GM12878 (cell line): ENCODE results near the gene ARFGAP3. TPM values are rescaled to one million over a fixed set of nuclear protein-coding genes. Genes with fewer than 3 reads are reported as not detected.

Experiments
- ATAC-seq: fragments of 200-7000 bp; cut with Tn5 transposase; 3 replicates; pipeline ENCODE4 v1.9.1; 2020; ENCODE audit warnings: mild to moderate bottlenecking, moderate library complexity
- BruUV-seq: library from RNA; stranded (reverse); fragments of 400-500 nt; replicated peaks from 2 replicates; lab custom pipeline; 2021; lab: Mats Ljungman, UMichigan
- CTCF ChIA-PET: fragments of 300-600 bp; sonication (Branson Sonifier 250); formaldehyde crosslinking; extraction: SDS; loops from one replicate; lab custom pipeline; 2021; ENCODE audit warnings: inconsistent platforms; lab: Yijun Ruan, JAX
- POLR2A ChIA-PET: fragments of 350-600 bp; formaldehyde crosslinking; extraction: SDS; loops from one replicate; lab custom pipeline; 2021; ENCODE audit warnings: inconsistent platforms; lab: Charles Lee
- RAD21 ChIA-PET: fragments of 300-600 bp; sonication (Branson Sonifier 250); formaldehyde crosslinking; loops from one replicate; lab custom pipeline; 2023; ENCODE audit warnings: antibody characterized with exemption; ENCODE audit not compliant: unreplicated experiment; lab: Charles Lee
- SMC1A ChIA-PET: fragments of 300-600 bp; sonication (Branson Sonifier 250); formaldehyde crosslinking; loops from one replicate; lab custom pipeline; 2023; ENCODE audit not compliant: unreplicated experiment, uncharacterized antibody; lab: Charles Lee
- DNase-seq: peaks from one replicate; pipeline ENCODE4 v3.0.0-alpha.2; 2011; ENCODE audit warnings: low read depth, low spot score
- FAIRE-seq: peaks from 3 replicates; lab custom pipeline; 2011; peaks lifted over from hg19 to GRCh38; lab: Jason Lieb, UNC
- H2AFZ ChIP-seq: 2 replicates; pipeline ENCODE4 v1.6.0; 2011; ENCODE audit warnings: low read depth, low read length, control low read depth; ENCODE audit not compliant: control insufficient read depth
- H3K27ac ChIP-seq: 2 replicates; pipeline ENCODE4 v1.5.1; 2011; ENCODE audit warnings: control low read depth; ENCODE audit not compliant: control insufficient read depth, insufficient read depth
- H3K27me3 ChIP-seq, 2 experiments: replicated peaks in 1 of 2; 2 replicates each; pipeline versions ENCODE4 v1.6.0 to v1.6.1; 2011; ENCODE audit warnings: low read length in 1 of 2; ENCODE audit not compliant: control insufficient read depth in 2 of 2, insufficient read depth in 2 of 2
- H3K36me3 ChIP-seq, 2 experiments: 2 replicates each; pipeline ENCODE4 v1.5.1; 2011; ENCODE audit warnings: low read length in 1 of 2; ENCODE audit not compliant: control insufficient read depth in 2 of 2, insufficient read depth in 2 of 2
- H3K4me1 ChIP-seq: 2 replicates; pipeline ENCODE4 v1.6.1; 2011; ENCODE audit warnings: mild to moderate bottlenecking, low read length, moderate library complexity, mixed read lengths; ENCODE audit not compliant: control insufficient read depth, insufficient read depth
- H3K4me2 ChIP-seq: 2 replicates; pipeline ENCODE4 v1.6.0; 2011; ENCODE audit warnings: control low read depth; ENCODE audit not compliant: control insufficient read depth, insufficient read depth
- H3K4me3 ChIP-seq: fragments of 200-600 bp; sonication (generic); 2 replicates; pipeline ENCODE4 v1.5.1; 2016
- H3K79me2 ChIP-seq: 2 replicates; pipeline ENCODE4 v1.6.0; 2011; ENCODE audit warnings: low read length; ENCODE audit not compliant: control insufficient read depth, insufficient read depth
- H3K9ac ChIP-seq: 2 replicates; pipeline ENCODE4 v1.8.0; 2011; ENCODE audit warnings: low read length, control low read depth, mixed read lengths; ENCODE audit not compliant: control insufficient read depth, insufficient read depth
- H3K9me3 ChIP-seq: replicated peaks from 3 replicates; pipeline ENCODE4 v1.5.1; 2011; ENCODE audit warnings: mild to moderate bottlenecking, low read length; ENCODE audit not compliant: control insufficient read depth, insufficient read depth
- H4K20me1 ChIP-seq: 2 replicates; pipeline ENCODE4 v1.6.0; 2011; ENCODE audit not compliant: control insufficient read depth, insufficient read depth
- CBX3 ChIP-seq: fragments of 200-600 bp; sonication (generic); IDR thresholded peaks from 2 replicates; pipeline ENCODE4 v1.6.1; 2016; ENCODE audit warnings: low read depth, borderline replicate concordance
- CHD4 ChIP-seq: fragments of 200-600 bp; sonication (generic); IDR thresholded peaks from 2 replicates; pipeline ENCODE4 v1.6.1; 2016; ENCODE audit warnings: mild to moderate bottlenecking
- EGR1 ChIP-seq, 2 experiments: IDR thresholded peaks; 1 replicate in 1 of 2; 2 replicates in 1 of 2; pipeline ENCODE4 v1.6.1; 2011 to 2012; ENCODE audit warnings: low read depth in 2 of 2, low read length in 2 of 2, borderline replicate concordance in 1 of 2, mild to moderate bottlenecking in 1 of 2, moderate library complexity in 1 of 2
- HDAC2 ChIP-seq: fragments of 200-600 bp; sonication (generic); IDR thresholded peaks from 2 replicates; pipeline ENCODE4 v1.6.1; 2017
- IKZF2 ChIP-seq, 2 experiments: fragments of 450-650 bp; IDR thresholded peaks; 2 replicates each; pipeline ENCODE4 v1.6.1; 2017; ENCODE audit warnings: mild to moderate bottlenecking in 2 of 2, moderate library complexity in 2 of 2
- MXI1 ChIP-seq: fragments of 150-350 bp; IDR thresholded peaks from 2 replicates; pipeline ENCODE4 v1.6.1; 2011; ENCODE audit warnings: low read depth, mild to moderate bottlenecking, inconsistent platforms, low read length, improper control_type of control experiment
- POLR2AphosphoS5 ChIP-seq: IDR thresholded peaks from 2 replicates; pipeline ENCODE4 v1.6.1; 2011; ENCODE audit warnings: mild to moderate bottlenecking, low read length, inconsistent platforms
- PRDM15 ChIP-seq: fragments of 450-650 bp; formaldehyde crosslinking; IDR thresholded peaks from 2 replicates; pipeline ENCODE4 v1.4.0; 2020; ENCODE audit warnings: mild to moderate bottlenecking, moderate library complexity
- RAD51 ChIP-seq: fragments of 450-650 bp; IDR thresholded peaks from 2 replicates; pipeline ENCODE4 v1.6.1; 2016; ENCODE audit warnings: moderate library complexity, mild to moderate bottlenecking, inconsistent platforms
- RUNX3 ChIP-seq: IDR thresholded peaks from 2 replicates; pipeline ENCODE4 v1.6.1; 2012; ENCODE audit warnings: low read length, inconsistent platforms
- SMC3 ChIP-seq: IDR thresholded peaks from 2 replicates; pipeline ENCODE4 v1.6.1; 2011; ENCODE audit warnings: low read length, improper control_type of control experiment, borderline replicate concordance
- SUZ12 ChIP-seq: fragments of 200-600 bp; sonication (generic); IDR thresholded peaks from one replicate; pipeline ENCODE4 v1.6.1; 2018; ENCODE audit warnings: antibody characterized with exemption, mild to moderate bottlenecking; ENCODE audit not compliant: unreplicated experiment
- TAF1 ChIP-seq: IDR thresholded peaks from 2 replicates; pipeline ENCODE4 v1.6.1; 2011; ENCODE audit warnings: mild to moderate bottlenecking, low read depth, low read length, borderline replicate concordance
- WGBS: methylation state at CpG from one replicate; pipeline ENCODE4 v1.1.6; 2016; ENCODE audit warnings: low lambda C conversion rate; ENCODE audit not compliant: insufficient replicate concordance, insufficient coverage; ENCODE audit errors: missing lambda C conversion rate; 5-methylcytosine and 5-hydroxymethylcytosine counted together
- in situ Hi-C: fragments of 300-500 bp; cut with MboI; formaldehyde crosslinking; loops from 9 replicates; pipeline ENCODE4 v1.14.3; 2018; ENCODE audit warnings: mixed read lengths
- intact Hi-C: fragments of 100-400 bp; cut with micrococcal nuclease; formaldehyde crosslinking; loops from one replicate; pipeline ENCODE4 v1.14.2; 2022; ENCODE audit not compliant: unreplicated experiment
- polyA plus RNA-seq, 11 experiments: library from polyadenylated mRNA; depleted of rRNA in 4 of 11; unstranded in 6 of 11; stranded (reverse) in 5 of 11; fragments of >200 nt; fragmentation: Nextera tagmentation in 4 of 11; fragmentation: Illumina TruSeq in 1 of 11; extraction: Ambion mirVana in 4 of 11; extraction: Trizol in 1 of 11; gene quantifications; 1 replicate in 1 of 11; 2 replicates in 10 of 11; pipeline versions ENCODE4 v1.2.1 to v1.2.3, GENCODE V29; 2011 to 2016; ENCODE audit warnings: inconsistent platforms in 2 of 11, missing spikeins in 2 of 11, low read depth in 1 of 11
- total RNA-seq, 4 experiments: library from RNA; depleted of rRNA in 3 of 4; stranded (reverse); fragments of >200 nt in 3 of 4; fragmentation: Illumina TruSeq in 1 of 4; extraction: Trizol in 1 of 4; gene quantifications; 2 replicates each; pipeline versions ENCODE4 v1.2.1 to v1.2.3, GENCODE V29; 2013 to 2021
- TF ChIP-seq, protein P1 (sequence below): fragments of 450-650 bp; IDR thresholded peaks from 2 replicates; pipeline ENCODE4 v1.6.1; 2016; ENCODE audit warnings: mild to moderate bottlenecking
- TF ChIP-seq, protein P2 (sequence below): IDR thresholded peaks from 2 replicates; pipeline ENCODE4 v1.6.1; 2011; ENCODE audit warnings: borderline replicate concordance, low read depth, mild to moderate bottlenecking, moderate library complexity, low read length; ENCODE audit not compliant: insufficient read depth, poor library complexity, severe bottlenecking

Gene ARFGAP3
- total and polyA plus RNA-seq, 10 of the 15 experiments (the other 5 are each of a cell fraction or from before 2014, with no cell fraction given) = 29.7 to 50.8 (median 39.5) TPM

GRCh38 chr22:42811459-42811858 is 45.6 kb downstream of the ARFGAP3 start (continued):
- TF ChIP-seq PRDM15 = no peak
- TF ChIP-seq SUZ12 = no peak
- no peak for TF ChIP-seq TAF1
- TF ChIP-seq CBX3 = no peak
- TF ChIP-seq RAD51 = no peak
- no peak for TF ChIP-seq CHD4
- TF ChIP-seq SMC3 = no peak
- no peak for TF ChIP-seq POLR2AphosphoS5
- TF ChIP-seq IKZF2 (IDR thresholded peaks at IDR 0.05) = no peak

DNA sequence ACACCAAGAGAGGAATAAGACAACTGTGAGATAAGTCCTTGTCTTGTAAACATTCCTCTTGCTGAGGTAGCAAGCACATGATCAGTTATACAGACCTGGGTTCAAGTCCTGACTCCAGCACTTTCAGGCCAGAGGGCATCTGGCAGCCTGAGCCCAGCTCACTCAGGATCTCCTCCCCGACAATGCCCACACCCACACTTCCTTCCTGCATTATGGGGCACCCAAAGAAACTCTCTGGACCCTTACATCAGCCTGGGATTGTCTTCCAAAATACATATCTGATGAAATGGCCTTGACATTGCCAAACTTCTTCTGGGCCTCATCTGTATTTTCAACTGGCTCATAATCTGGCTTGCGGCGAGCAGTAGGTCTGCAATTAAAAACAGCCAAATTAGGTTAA is 48.6 kb downstream of the ARFGAP3 start:
- WGBS = 76% methylated on average over 3 of the region's 3 CpGs
- SMC1A ChIA-PET = no interaction called here
- intact Hi-C loops = no loop called here
- in situ Hi-C loops = no loop called here
- Histone ChIP-seq H3K27ac (no peak overlapping the region), H3K9me3 (no peaks in the 10 kb centered on the region), H3K9ac (no peak overlapping the region), H3K4me2 (no peak overlapping the region), H2AFZ (no peak overlapping the region), H3K27me3 (no peaks in the 10 kb centered on the region), H3K4me3 (no peak overlapping the region), H4K20me1 (no peaks in the 10 kb centered on the region), H3K4me1 (no peaks in the 10 kb centered on the region), H3K36me3 (peaks cover 13 to 21% of the 10 kb centered on the region in 2 experiments; a peak in 3 of 4 replicates), H3K79me2 (no peaks in the 10 kb centered on the region)
- ATAC-seq (no peak), FAIRE-seq (no peak), DNase-seq (no peak)
- RAD21 ChIA-PET = no interaction called here
- POLR2A ChIA-PET = interaction anchor here (0.7 kb wide), 1 partner anchor 27 kb away, joined by 3 read pairs; no protein-coding TSS in a partner anchor
- BruUV-seq = no TSS peak
- CTCF ChIA-PET = no interaction called here
- no peak for TF ChIP-seq HDAC2
- no peak for TF ChIP-seq MXI1
- no peak for TF ChIP-seq RUNX3
- TF ChIP-seq, protein P1, sequence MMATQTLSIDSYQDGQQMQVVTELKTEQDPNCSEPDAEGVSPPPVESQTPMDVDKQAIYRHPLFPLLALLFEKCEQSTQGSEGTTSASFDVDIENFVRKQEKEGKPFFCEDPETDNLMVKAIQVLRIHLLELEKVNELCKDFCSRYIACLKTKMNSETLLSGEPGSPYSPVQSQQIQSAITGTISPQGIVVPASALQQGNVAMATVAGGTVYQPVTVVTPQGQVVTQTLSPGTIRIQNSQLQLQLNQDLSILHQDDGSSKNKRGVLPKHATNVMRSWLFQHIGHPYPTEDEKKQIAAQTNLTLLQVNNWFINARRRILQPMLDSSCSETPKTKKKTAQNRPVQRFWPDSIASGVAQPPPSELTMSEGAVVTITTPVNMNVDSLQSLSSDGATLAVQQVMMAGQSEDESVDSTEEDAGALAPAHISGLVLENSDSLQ = no peak
- TF ChIP-seq, protein P2, sequence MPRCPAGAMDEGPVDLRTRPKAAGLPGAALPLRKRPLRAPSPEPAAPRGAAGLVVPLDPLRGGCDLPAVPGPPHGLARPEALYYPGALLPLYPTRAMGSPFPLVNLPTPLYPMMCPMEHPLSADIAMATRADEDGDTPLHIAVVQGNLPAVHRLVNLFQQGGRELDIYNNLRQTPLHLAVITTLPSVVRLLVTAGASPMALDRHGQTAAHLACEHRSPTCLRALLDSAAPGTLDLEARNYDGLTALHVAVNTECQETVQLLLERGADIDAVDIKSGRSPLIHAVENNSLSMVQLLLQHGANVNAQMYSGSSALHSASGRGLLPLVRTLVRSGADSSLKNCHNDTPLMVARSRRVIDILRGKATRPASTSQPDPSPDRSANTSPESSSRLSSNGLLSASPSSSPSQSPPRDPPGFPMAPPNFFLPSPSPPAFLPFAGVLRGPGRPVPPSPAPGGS = no peak
- TF ChIP-seq EGR1 (IDR thresholded peaks at IDR 0.05; ENCODE audit: borderline replicate concordance in 1 of 2, low read depth in 2 of 2, low read length in 2 of 2) = no peak
